Osteocyte (in vitro differentiated cells): ENCODE data around the gene CTTNBP2. TPM values are rescaled to one million over a fixed set of nuclear protein-coding genes. Genes with fewer than 3 reads are reported as not detected.
A peak's percentile ranks its signal among the peaks of the same experiment; 100 is the strongest.

Experiments
- DNase-seq: peaks from one replicate; pipeline ENCODE4 v3.0.0; 2021; ENCODE audit warnings: mixed read lengths; ENCODE audit not compliant: unreplicated experiment; ENCODE audit errors: extremely low spot score
- H3K27ac Mint-ChIP-seq: one replicate; pipeline ENCODE4 v1.8.0; 2021; ENCODE audit warnings: mild to moderate bottlenecking, mixed read lengths; ENCODE audit not compliant: unreplicated experiment
- H3K27me3 Mint-ChIP-seq: one replicate; pipeline ENCODE4 v1.8.0; 2021; ENCODE audit warnings: mixed read lengths; ENCODE audit not compliant: unreplicated experiment
- H3K36me3 Mint-ChIP-seq: one replicate; pipeline ENCODE4 v1.8.0; 2021; ENCODE audit warnings: mixed read lengths; ENCODE audit not compliant: unreplicated experiment
- H3K4me1 Mint-ChIP-seq: one replicate; pipeline ENCODE4 v1.8.0; 2021; ENCODE audit warnings: mixed read lengths; ENCODE audit not compliant: unreplicated experiment
- H3K4me3 Mint-ChIP-seq: one replicate; pipeline ENCODE4 v1.8.0; 2021; ENCODE audit warnings: mild to moderate bottlenecking, moderate library complexity, mixed read lengths; ENCODE audit not compliant: unreplicated experiment
- H3K9me3 Mint-ChIP-seq: one replicate; pipeline ENCODE4 v1.8.0; 2021; ENCODE audit warnings: mixed read lengths; ENCODE audit not compliant: unreplicated experiment
- CTCF ChIP-seq: fragments of 200-600 bp; sonication (generic); IDR thresholded peaks from 2 replicates; pipeline ENCODE4 v1.5.0; 2021; ENCODE audit warnings: antibody characterized with exemption, mild to moderate bottlenecking, moderate library complexity
- total RNA-seq: library from RNA; stranded (reverse); gene quantifications from 2 replicates; pipeline ENCODE4 v1.2.1, GENCODE V29; 2021

The CTTNBP2 gene
- total RNA-seq, 1 donor from 2014 or later, result 2.3 TPM

- Mint-ChIP-seq H3K9me3 (no peaks in the 10 kb centered on the region), H3K27me3 (no peaks in the 10 kb centered on the region), H3K27ac (no peak overlapping the region), H3K4me3 (no peak overlapping the region), H3K4me1 (peaks cover 15% of the 10 kb centered on the region), H3K36me3 (no peaks in the 10 kb centered on the region)
- TF ChIP-seq CTCF, result no peak
- no peak for DNase-seq
Measured at GRCh38 chr7:117784315-117784714, 88.9 kb downstream of the CTTNBP2 start.

- no peak overlapping the region for H3K27ac Mint-ChIP-seq
Measured at GRCh38 chr7:117782761-117783160, 90.5 kb downstream of the CTTNBP2 start.

GRCh38 chr7:117781707-117782106 is 91.5 kb downstream of the CTTNBP2 start:
- Mint-ChIP-seq H3K27me3 (no peaks in the 10 kb centered on the region), H3K9me3 (no peaks in the 10 kb centered on the region), H3K36me3 (no peaks in the 10 kb centered on the region), H3K27ac (peak overlapping the region; percentile 90), H3K4me3 (no peak overlapping the region), H3K4me1 (peaks cover 15% of the 10 kb centered on the region)
- no peak for DNase-seq
- no peak for TF ChIP-seq CTCF

More at GRCh38 chr7:117782761-117783160, 90.5 kb downstream of the CTTNBP2 start:
- DNase-seq, result no peak
- TF ChIP-seq CTCF, result no peak
- no peaks in the 10 kb centered on the region for H3K36me3 Mint-ChIP-seq
- peaks cover 15% of the 10 kb centered on the region for H3K4me1 Mint-ChIP-seq
- H3K9me3 Mint-ChIP-seq, result no peaks in the 10 kb centered on the region
- no peak overlapping the region for H3K4me3 Mint-ChIP-seq
- H3K27me3 Mint-ChIP-seq, result no peaks in the 10 kb centered on the region

GRCh38 chr7:117780832-117781231 is 92.4 kb downstream of the CTTNBP2 start:
- Mint-ChIP-seq H3K27me3 (no peaks in the 10 kb centered on the region), H3K9me3 (no peaks in the 10 kb centered on the region), H3K27ac (peak overlapping the region; percentile 90), H3K36me3 (peaks cover 2% of the 10 kb centered on the region), H3K4me1 (peaks cover 15% of the 10 kb centered on the region), H3K4me3 (no peak overlapping the region)
- DNase-seq, result no peak
- no peak for TF ChIP-seq CTCF

- H3K4me3 Mint-ChIP-seq, result no peak overlapping the region
- no peak for TF ChIP-seq CTCF
- peaks cover 2% of the 10 kb centered on the region for H3K36me3 Mint-ChIP-seq
- peaks cover 15% of the 10 kb centered on the region for H3K4me1 Mint-ChIP-seq
- no peaks in the 10 kb centered on the region for H3K27me3 Mint-ChIP-seq
- H3K9me3 Mint-ChIP-seq, result no peaks in the 10 kb centered on the region
- H3K27ac Mint-ChIP-seq, result no peak overlapping the region
- no peak for DNase-seq
Measured at GRCh38 chr7:117777335-117778142, 95.7 kb downstream of the CTTNBP2 start.
